HG03159 (cell line): ENCODE results near the gene TBL1XR1.
"Not testable (repeated sequence)": the region's sequence is repeated elsewhere in the genome, so short reads cannot be mapped to it uniquely, and the experiment has no call there.

Source experiments
- ATAC-seq: cut with Tn5 transposase; IDR thresholded peaks from one replicate; pipeline ENCODE4 v1.9.1; 2021; ENCODE audit warnings: mild to moderate bottlenecking, moderate library complexity; ENCODE audit not compliant: unreplicated experiment

The TBL1XR1 gene

GRCh38 chr3:177041021-177041729 is 156.1 kb downstream of the TBL1XR1 start:
- no peak for ATAC-seq

- ATAC-seq, result no peak
Measured at GRCh38 chr3:177039490-177040274, 157.6 kb downstream of the TBL1XR1 start.

GRCh38 chr3:177037241-177037640 is 160.0 kb downstream of the TBL1XR1 start:
- ATAC-seq, result no peak

- no peak for ATAC-seq
Measured at GRCh38 chr3:177035676-177036075, 161.6 kb downstream of the TBL1XR1 start.

- ATAC-seq, result no peak
Measured at GRCh38 chr3:177034832-177035475, 162.3 kb downstream of the TBL1XR1 start.

- ATAC-seq, result no peak
Measured at GRCh38 chr3:177026505-177027277, 170.6 kb downstream of the TBL1XR1 start.

GRCh38 chr3:177015881-177016280 is 181.4 kb downstream of the TBL1XR1 start:
- no peak for ATAC-seq

GRCh38 chr3:177013681-177014280 is 183.5 kb downstream of the TBL1XR1 start:
- no peak for ATAC-seq

GRCh38 chr3:177005718-177006405 is 191.4 kb downstream of the TBL1XR1 start:
- no peak for ATAC-seq

GRCh38 chr3:177000159-177000558 is 197.1 kb downstream of the TBL1XR1 start:
- not testable (repeated sequence) for ATAC-seq

- no peak for ATAC-seq
Measured at GRCh38 chr3:176995946-176996345, 201.3 kb downstream of the TBL1XR1 start.

GRCh38 chr3:176994891-176995781 is 202.1 kb downstream of the TBL1XR1 start:
- no peak for ATAC-seq

- ATAC-seq, result no peak
Measured at GRCh38 chr3:176994393-176994792, 202.9 kb downstream of the TBL1XR1 start.

GRCh38 chr3:176992978-176993377 is 204.3 kb downstream of the TBL1XR1 start:
- no peak for ATAC-seq

GRCh38 chr3:176992565-176992964 is 204.7 kb downstream of the TBL1XR1 start:
- ATAC-seq, result no peak

GRCh38 chr3:176988795-176989194 is 208.5 kb downstream of the TBL1XR1 start:
- ATAC-seq, result no peak

GRCh38 chr3:176987901-176988650 is 209.2 kb downstream of the TBL1XR1 start:
- no peak for ATAC-seq

GRCh38 chr3:176978441-176978840 is 218.8 kb downstream of the TBL1XR1 start:
- no peak for ATAC-seq
